GM12892 (cell line): ENCODE data around the gene MYORG.

Experiments
- POLR2A ChIP-seq: IDR thresholded peaks from 2 replicates; pipeline ENCODE4 v1.6.1; 2011; ENCODE audit warnings: low read depth, low read length, control low read depth
- POLR2AphosphoS5 ChIP-seq: IDR thresholded peaks from 2 replicates; pipeline ENCODE4 v1.6.1; 2011; ENCODE audit warnings: low read depth, low read length, control low read depth

- TF ChIP-seq POLR2A, result no peak
- no peak for TF ChIP-seq POLR2AphosphoS5
Measured at GRCh38 chr9:34385561-34386230, 9.0 kb upstream of the MYORG start.
